ENCODE measurements around the gene CHRNB2. TPM values are rescaled to one million over a fixed set of nuclear protein-coding genes. Genes with fewer than 3 reads are reported as not detected.

The CHRNB2 gene
- total RNA-seq (2021; ENCODE audit: unreplicated experiment) (0.21 TPM), Bru-seq, nascent RNA (percentile 20 among the genes with signal in this experiment), BruChase-seq, experiment 1, labeled RNA remaining after a 2-hour chase (percentile 20 among the genes with signal in this experiment), BruChase-seq, experiment 2, labeled RNA remaining after a 6-hour chase (percentile 23 among the genes with signal in this experiment)
- 0.56 TPM for polyA plus RNA-seq (2012; ENCODE audit: insufficient read length)
- long read RNA-seq, partial matches to known transcripts, result 0 of 1 reads
- long read RNA-seq, other reads (novel, unspliced or antisense), result 1 of 1 reads

GRCh38 chr1:154567386-154568156, at the start of gene CHRNB2:
Gene CHRNB2 (plus strand): TSS chr1:154567778. CDS start chr1:154568045, 267 bp downstream.
- Histone ChIP-seq H3K27me3 (ENCODE audit: control insufficient read depth, insufficient read depth, low read length) (peaks cover 19% of the 10 kb centered on the region), H3K4me1 (ENCODE audit: control insufficient read depth, insufficient read depth, low read length) (no peaks in the 10 kb centered on the region), H3K4me3 (ENCODE audit: low read depth in 2 of 2, low read length in 2 of 2) (peak within 1 kb of the TSS; percentile 10 to 28; a peak in 3 of 4 replicates), H3K36me3 (ENCODE audit: control insufficient read depth, insufficient read depth, low read length) (no peaks in the 10 kb centered on the region), H3K9me3 (ENCODE audit: control insufficient read depth, insufficient read depth, low read depth, low read length) (no peaks in the 10 kb centered on the region), H3K27ac (ENCODE audit: low read length) (no peak within 1 kb of the TSS)
- POLR2A ChIA-PET, result interaction anchor here (0.6 kb wide), 1 partner anchor 627 kb away, joined by 4 read pairs; no protein-coding TSS in a partner anchor
- BruUV-seq (replicated peaks), result no TSS peak
- in situ Hi-C loops (cut with HindIII; ENCODE audit: low pct_unique_long_range_greater_than_20kb, low sequenced_read_pairs) (no loop called here), intact Hi-C loops (cut with micrococcal nuclease; ENCODE audit: unreplicated experiment) (loop anchor here (10.0 kb wide), 3 partner anchors 187 to 387 kb away; partner anchors contain the start of gene PBXIP1)
- no peak for DNase-seq (ENCODE audit: low read depth, low spot score)
- TF ChIP-seq REST (IDR thresholded peaks at IDR 0.05; ENCODE audit: insufficient read depth in 1 of 2, low read depth in 2 of 2, low read length in 1 of 2) (peak; percentile 96 to 99), POLR2AphosphoS5 (IDR thresholded peaks at IDR 0.05; ENCODE audit: low read depth, low read length) (no peak)
- CTCF ChIA-PET, result interaction anchor here (1.0 kb wide), 1 partner anchor 8 kb away, joined by 3 read pairs; no protein-coding TSS in a partner anchor
- ATAC-seq, result peak; percentile 86

GRCh38 chr1:154519591-154519991, 48.0 kb upstream of the CHRNB2 start:
- no TSS peak for BruUV-seq (replicated peaks)
- Histone ChIP-seq H3K4me3 (ENCODE audit: low read depth in 2 of 2, low read length in 2 of 2) (no peak overlapping the region), H3K27me3 (ENCODE audit: control insufficient read depth, insufficient read depth, low read length) (no peaks in the 10 kb centered on the region), H3K9me3 (ENCODE audit: control insufficient read depth, insufficient read depth, low read depth, low read length) (no peaks in the 10 kb centered on the region), H3K27ac (ENCODE audit: low read length) (no peak overlapping the region), H3K36me3 (ENCODE audit: control insufficient read depth, insufficient read depth, low read length) (no peaks in the 10 kb centered on the region), H3K4me1 (ENCODE audit: control insufficient read depth, insufficient read depth, low read length) (no peaks in the 10 kb centered on the region)
- ATAC-seq (no peak), DNase-seq (ENCODE audit: low read depth, low spot score) (no peak)
- ChIA-PET CTCF (no interaction called here), POLR2A (no interaction called here)
- in situ Hi-C loops (cut with HindIII; ENCODE audit: low pct_unique_long_range_greater_than_20kb, low sequenced_read_pairs), result no loop called here
- TF ChIP-seq SIN3A (IDR thresholded peaks at IDR 0.05; ENCODE audit: borderline replicate concordance, insufficient read depth, low read depth, low read length) (no peak), TCF7L2 (IDR thresholded peaks at IDR 0.05; ENCODE audit: low read depth, low read length) (no peak), REST (IDR thresholded peaks at IDR 0.05; ENCODE audit: insufficient read depth in 1 of 2, low read depth in 2 of 2, low read length in 1 of 2) (no peak), CTCF (IDR thresholded peaks at IDR 0.05) (no peak), POLR2AphosphoS5 (IDR thresholded peaks at IDR 0.05; ENCODE audit: low read depth, low read length) (no peak)
- intact Hi-C loops (cut with micrococcal nuclease; ENCODE audit: unreplicated experiment), result no loop called here

Data from Panc1 (cell line).